ENCODE data around the gene VSNL1. TPM values are rescaled to one million over a fixed set of nuclear protein-coding genes. Genes with fewer than 3 reads are reported as not detected.

Gene VSNL1
- total RNA-seq, 1 donor from 2014 or later, result 0.83 TPM

DNA sequence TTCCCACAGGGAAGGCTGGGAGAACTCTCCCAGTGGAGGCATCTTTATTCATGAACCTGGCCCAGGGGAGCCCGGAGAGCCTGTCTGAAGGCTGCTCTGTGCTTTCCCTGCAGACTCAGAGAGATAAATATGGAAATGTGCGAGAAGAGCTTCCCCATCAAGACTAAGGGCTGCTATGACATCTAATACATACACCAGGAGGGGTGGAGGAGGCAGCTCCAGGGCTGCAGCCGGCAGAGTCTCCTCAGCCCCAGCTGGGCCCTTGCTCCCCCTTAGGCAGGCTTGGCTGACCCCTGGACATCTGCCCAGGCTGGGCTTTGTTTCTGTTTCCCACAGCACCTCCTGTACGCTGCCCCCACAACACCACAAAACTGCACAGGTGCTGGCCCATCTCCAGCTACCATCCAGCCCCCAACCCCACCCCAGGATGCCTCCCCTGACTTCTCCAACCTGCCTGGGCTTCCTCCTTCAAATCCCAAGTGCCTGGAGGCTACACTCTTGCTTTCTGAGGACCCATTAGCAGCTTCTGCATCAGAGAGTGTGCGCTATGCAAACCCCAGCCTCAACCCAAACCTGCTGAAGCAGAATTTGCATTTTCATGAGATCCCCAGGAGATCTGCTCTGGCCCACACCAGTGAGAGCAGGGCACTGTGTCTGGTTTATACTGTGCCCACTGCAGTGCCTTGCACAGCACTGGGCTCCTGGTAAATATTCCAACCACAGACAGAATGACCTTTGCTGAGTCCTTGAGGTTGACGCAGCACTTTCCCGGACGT is 96.8 kb downstream of the VSNL1 start:
- Mint-ChIP-seq H3K4me3 (no peak overlapping the region), H3K4me1 (no peaks in the 10 kb centered on the region), H3K36me3 (no peaks in the 10 kb centered on the region), H3K9me3 (no peaks in the 10 kb centered on the region), H3K27ac (no peak overlapping the region), H3K27me3 (ENCODE audit: low read depth) (no peaks in the 10 kb centered on the region)
- no peak for DNase-seq (ENCODE audit: low spot score in 2 of 2, unreplicated experiment in 2 of 2)
- TF ChIP-seq, protein P1, sequence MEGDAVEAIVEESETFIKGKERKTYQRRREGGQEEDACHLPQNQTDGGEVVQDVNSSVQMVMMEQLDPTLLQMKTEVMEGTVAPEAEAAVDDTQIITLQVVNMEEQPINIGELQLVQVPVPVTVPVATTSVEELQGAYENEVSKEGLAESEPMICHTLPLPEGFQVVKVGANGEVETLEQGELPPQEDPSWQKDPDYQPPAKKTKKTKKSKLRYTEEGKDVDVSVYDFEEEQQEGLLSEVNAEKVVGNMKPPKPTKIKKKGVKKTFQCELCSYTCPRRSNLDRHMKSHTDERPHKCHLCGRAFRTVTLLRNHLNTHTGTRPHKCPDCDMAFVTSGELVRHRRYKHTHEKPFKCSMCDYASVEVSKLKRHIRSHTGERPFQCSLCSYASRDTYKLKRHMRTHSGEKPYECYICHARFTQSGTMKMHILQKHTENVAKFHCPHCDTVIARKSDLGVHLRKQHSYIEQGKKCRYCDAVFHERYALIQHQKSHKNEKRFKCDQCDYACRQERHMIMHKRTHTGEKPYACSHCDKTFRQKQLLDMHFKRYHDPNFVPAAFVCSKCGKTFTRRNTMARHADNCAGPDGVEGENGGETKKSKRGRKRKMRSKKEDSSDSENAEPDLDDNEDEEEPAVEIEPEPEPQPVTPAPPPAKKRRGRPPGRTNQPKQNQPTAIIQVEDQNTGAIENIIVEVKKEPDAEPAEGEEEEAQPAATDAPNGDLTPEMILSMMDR (IDR thresholded peaks at IDR 0.05; ENCODE audit: unreplicated experiment), result no peak

- no peak for DNase-seq (ENCODE audit: low spot score in 2 of 2, unreplicated experiment in 2 of 2)
- no peak overlapping the region for H3K4me3 Mint-ChIP-seq
- H3K9me3 Mint-ChIP-seq, result no peaks in the 10 kb centered on the region
- H3K27me3 Mint-ChIP-seq (ENCODE audit: low read depth), result no peaks in the 10 kb centered on the region
- H3K4me1 Mint-ChIP-seq, result no peaks in the 10 kb centered on the region
- H3K27ac Mint-ChIP-seq, result no peak overlapping the region
- TF ChIP-seq, protein P1 (IDR thresholded peaks at IDR 0.05; ENCODE audit: unreplicated experiment), result no peak
- no peaks in the 10 kb centered on the region for H3K36me3 Mint-ChIP-seq
These were observed 97.8 kb downstream of the VSNL1 start for GRCh38 chr2:17638196-17638743.

- no peak for DNase-seq (ENCODE audit: low spot score in 2 of 2, unreplicated experiment in 2 of 2)
- no peaks in the 10 kb centered on the region for H3K27me3 Mint-ChIP-seq (ENCODE audit: low read depth)
- H3K27ac Mint-ChIP-seq, result no peak overlapping the region
- H3K36me3 Mint-ChIP-seq, result no peaks in the 10 kb centered on the region
- peaks cover 2% of the 10 kb centered on the region for H3K4me1 Mint-ChIP-seq
- no peaks in the 10 kb centered on the region for H3K9me3 Mint-ChIP-seq
- no peak overlapping the region for H3K4me3 Mint-ChIP-seq
- TF ChIP-seq, protein P1 (IDR thresholded peaks at IDR 0.05; ENCODE audit: unreplicated experiment), result no peak
These were observed 99.9 kb downstream of the VSNL1 start for GRCh38 chr2:17640406-17640805.

DNA sequence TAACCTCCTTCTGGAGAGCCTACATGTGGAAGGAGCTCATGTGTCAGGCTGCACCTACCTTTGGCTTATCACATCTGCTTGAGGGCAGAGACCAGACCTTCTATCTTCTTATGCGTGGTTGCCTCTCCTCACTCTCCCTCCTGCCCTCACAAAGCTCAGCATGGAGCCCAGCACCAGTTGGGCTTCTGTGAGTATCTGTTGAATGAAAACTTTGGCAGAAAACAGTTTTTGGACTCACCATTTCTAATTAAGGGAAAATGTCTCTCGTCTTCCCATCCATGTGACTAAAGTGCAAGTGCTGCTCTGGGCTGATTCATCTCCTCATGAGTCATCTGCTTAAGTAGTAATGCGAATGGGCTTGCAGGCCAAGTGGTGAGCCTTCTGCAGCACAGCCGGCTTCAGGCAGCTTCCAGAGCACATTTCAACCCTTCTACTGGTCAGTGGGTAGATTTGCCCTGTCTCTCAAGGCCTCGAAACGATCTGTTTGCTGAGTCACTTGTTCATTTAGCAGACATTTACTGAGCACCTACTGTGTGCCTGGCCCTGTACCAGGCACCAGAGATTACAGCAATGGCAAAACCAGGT is 102.6 kb downstream of the VSNL1 start:
- DNase-seq (ENCODE audit: low spot score in 2 of 2, unreplicated experiment in 2 of 2), result no peak
- no peaks in the 10 kb centered on the region for H3K27me3 Mint-ChIP-seq (ENCODE audit: low read depth)
- no peaks in the 10 kb centered on the region for H3K9me3 Mint-ChIP-seq
- TF ChIP-seq, protein P1 (IDR thresholded peaks at IDR 0.05; ENCODE audit: unreplicated experiment), result no peak
- H3K36me3 Mint-ChIP-seq, result no peaks in the 10 kb centered on the region
- no peak overlapping the region for H3K27ac Mint-ChIP-seq
- H3K4me3 Mint-ChIP-seq, result no peak overlapping the region
- H3K4me1 Mint-ChIP-seq, result peaks cover 6% of the 10 kb centered on the region

DNA sequence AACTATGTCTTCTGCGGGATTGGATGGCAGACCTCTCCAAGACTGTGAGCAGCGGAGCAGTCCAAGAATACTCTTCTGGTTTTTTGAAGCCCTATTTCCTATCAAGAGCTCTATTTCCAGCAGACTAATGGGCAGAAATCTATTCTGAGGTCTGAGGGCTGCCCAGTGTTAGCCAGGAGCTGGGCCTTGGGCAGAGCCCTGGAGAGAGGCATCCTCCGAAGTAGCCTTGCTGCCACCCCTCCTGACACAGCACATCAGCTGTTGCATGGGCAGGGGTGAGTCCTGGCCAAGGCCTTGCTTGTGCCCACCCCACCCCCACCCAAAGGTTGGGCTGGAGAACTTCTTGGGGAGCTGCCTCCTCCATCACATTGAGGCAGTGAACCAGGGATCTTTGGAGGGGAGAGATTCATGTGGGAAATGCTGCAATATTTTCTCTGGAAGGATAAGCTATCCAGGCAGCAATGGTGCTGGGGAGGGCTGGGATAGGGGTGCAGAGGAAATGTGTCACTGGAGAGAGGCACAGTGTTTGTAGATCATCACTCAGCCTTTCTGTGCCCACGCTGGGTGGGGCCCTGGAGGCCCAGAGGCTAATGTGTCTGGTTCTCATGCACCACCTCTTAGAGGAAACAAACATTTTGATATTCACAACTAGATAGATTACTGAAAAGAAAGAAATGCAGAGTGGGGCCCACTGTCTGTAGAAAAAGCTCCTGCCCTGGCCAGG is 104.7 kb downstream of the VSNL1 start:
- H3K4me1 Mint-ChIP-seq, result peaks cover 6% of the 10 kb centered on the region
- H3K27me3 Mint-ChIP-seq (ENCODE audit: low read depth), result no peaks in the 10 kb centered on the region
- H3K27ac Mint-ChIP-seq, result no peak overlapping the region
- DNase-seq (ENCODE audit: low spot score in 2 of 2, unreplicated experiment in 2 of 2), result no peak
- H3K36me3 Mint-ChIP-seq, result no peaks in the 10 kb centered on the region
- TF ChIP-seq, protein P1 (IDR thresholded peaks at IDR 0.05; ENCODE audit: unreplicated experiment), result no peak
- no peak overlapping the region for H3K4me3 Mint-ChIP-seq
- H3K9me3 Mint-ChIP-seq, result no peaks in the 10 kb centered on the region
